NB4 (cell line): ENCODE data around the gene CTNND2.

ENCODE experiments used
- MYC ChIP-seq: IDR thresholded peaks from 2 replicates; pipeline ENCODE4 v1.6.1; 2011; ENCODE audit warnings: low read depth, low read length
- TF ChIP-seq, protein P1 (sequence below): IDR thresholded peaks from one replicate; pipeline ENCODE4 v1.5.1; 2012; ENCODE audit warnings: low read depth, low read length

DNA sequence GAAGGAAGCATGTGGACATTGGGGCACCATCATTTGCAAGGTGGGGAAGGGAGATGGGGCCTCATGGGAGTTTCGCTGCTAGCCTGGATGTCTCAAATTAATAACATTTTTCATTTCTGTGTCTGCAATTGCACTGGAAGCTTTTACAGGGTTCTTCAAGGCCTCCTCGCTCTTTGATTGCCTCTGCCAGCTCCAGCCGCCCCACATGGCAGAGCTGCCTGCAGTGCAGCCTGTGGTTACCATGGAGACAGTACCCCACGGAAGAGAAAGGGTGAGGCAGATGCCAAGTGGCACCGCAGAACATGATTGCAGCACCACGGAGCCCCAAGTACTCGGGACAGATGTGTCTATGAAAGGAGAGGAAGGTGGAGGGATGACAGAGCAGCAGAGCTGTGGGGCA lies 25.4 kb downstream of the CTNND2 start:
- TF ChIP-seq, protein P1, sequence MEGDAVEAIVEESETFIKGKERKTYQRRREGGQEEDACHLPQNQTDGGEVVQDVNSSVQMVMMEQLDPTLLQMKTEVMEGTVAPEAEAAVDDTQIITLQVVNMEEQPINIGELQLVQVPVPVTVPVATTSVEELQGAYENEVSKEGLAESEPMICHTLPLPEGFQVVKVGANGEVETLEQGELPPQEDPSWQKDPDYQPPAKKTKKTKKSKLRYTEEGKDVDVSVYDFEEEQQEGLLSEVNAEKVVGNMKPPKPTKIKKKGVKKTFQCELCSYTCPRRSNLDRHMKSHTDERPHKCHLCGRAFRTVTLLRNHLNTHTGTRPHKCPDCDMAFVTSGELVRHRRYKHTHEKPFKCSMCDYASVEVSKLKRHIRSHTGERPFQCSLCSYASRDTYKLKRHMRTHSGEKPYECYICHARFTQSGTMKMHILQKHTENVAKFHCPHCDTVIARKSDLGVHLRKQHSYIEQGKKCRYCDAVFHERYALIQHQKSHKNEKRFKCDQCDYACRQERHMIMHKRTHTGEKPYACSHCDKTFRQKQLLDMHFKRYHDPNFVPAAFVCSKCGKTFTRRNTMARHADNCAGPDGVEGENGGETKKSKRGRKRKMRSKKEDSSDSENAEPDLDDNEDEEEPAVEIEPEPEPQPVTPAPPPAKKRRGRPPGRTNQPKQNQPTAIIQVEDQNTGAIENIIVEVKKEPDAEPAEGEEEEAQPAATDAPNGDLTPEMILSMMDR = no peak
- TF ChIP-seq MYC = no peak
